Esophagus muscularis mucosa (tissue), 4 donors: ENCODE results near the gene CACYBP. TPM values are rescaled to one million over a fixed set of nuclear protein-coding genes. Genes with fewer than 3 reads are reported as not detected.

Experiments used
- DNase-seq: peaks from one replicate; pipeline ENCODE4 v3.0.0-alpha.2; 2017; ENCODE audit errors: extremely low spot score
- H3K27ac ChIP-seq, 4 donors: fragments of 200-600 bp; sonication (generic); replicated peaks in 1 of 4; 1 replicate in 3 of 4; 2 replicates in 1 of 4; pipeline ENCODE4 v1.5.1; 2016 to 2019; ENCODE audit warnings: mild to moderate bottlenecking in 1 of 4
- H3K27me3 ChIP-seq, 4 donors: fragments of 200-600 bp; sonication (generic); one replicate each; pipeline versions ENCODE4 v1.5.1 to v1.6.0; 2016 to 2019
- H3K36me3 ChIP-seq, 4 donors: fragments of 200-600 bp; sonication (generic); one replicate each; pipeline ENCODE4 v1.5.1; 2016 to 2019
- H3K4me1 ChIP-seq, 4 donors: fragments of 200-600 bp; sonication (generic); one replicate each; pipeline ENCODE4 v1.5.1; 2016 to 2019
- H3K4me3 ChIP-seq, 4 donors: fragments of 200-600 bp; sonication (generic); 1 replicate in 2 of 4; 2 replicates in 2 of 4; pipeline ENCODE4 v1.5.1; 2016 to 2019; ENCODE audit warnings: mild to moderate bottlenecking in 4 of 4, moderate library complexity in 1 of 4
- H3K9me3 ChIP-seq, 4 donors: fragments of 200-600 bp; sonication (generic); 1 replicate in 3 of 4; 2 replicates in 1 of 4; pipeline ENCODE4 v1.5.1; 2016 to 2019
- CTCF ChIP-seq, 3 experiments: fragments of 200-600 bp in 2 of 3; fragments of 450-650 bp in 1 of 3; sonication (generic) in 2 of 3; IDR thresholded peaks; one replicate each; pipeline ENCODE4 v1.5.1; 2017 to 2019; ENCODE audit warnings: antibody characterized with exemption in 3 of 3, mild to moderate bottlenecking in 2 of 3, moderate library complexity in 1 of 3
- EP300 ChIP-seq: sonication (generic); formaldehyde crosslinking; IDR thresholded peaks from one replicate; pipeline ENCODE4 v1.6.1; 2017; ENCODE audit warnings: antibody characterized with exemption
- POLR2A ChIP-seq: fragments of 450-650 bp; IDR thresholded peaks from one replicate; pipeline ENCODE4 v1.6.1; 2017; ENCODE audit warnings: antibody characterized with exemption, moderate library complexity, mild to moderate bottlenecking, low read depth
- POLR2AphosphoS5 ChIP-seq, 2 donors: sonication (generic); formaldehyde crosslinking; IDR thresholded peaks; one replicate each; pipeline ENCODE4 v1.6.1; 2017; ENCODE audit warnings: antibody characterized with exemption in 2 of 2
- WGBS: methylation state at CpG from one replicate; pipeline ENCODE4 v1.1.5; 2018; 5-methylcytosine and 5-hydroxymethylcytosine counted together
- intact Hi-C: fragments of 100-400 bp; cut with DNase I; formaldehyde crosslinking; loops from one replicate; pipeline ENCODE4 v1.15.1; 2023
- total RNA-seq, 4 donors: library from RNA; depleted of rRNA; stranded (reverse); fragments of >200 nt; gene quantifications; one replicate each; pipeline versions ENCODE4 v1.1.0 to v1.2.1, GENCODE V29; 2016

CACYBP gene
- total RNA-seq, 4 donors from 2014 or later, result 48.5 to 125 (median 94.7) TPM

- peak overlapping the region in 1 of 4 donors; percentile 9 for H3K27ac ChIP-seq
- intact Hi-C loops, result no loop called here
- no peaks in the 10 kb centered on the region for H3K27me3 ChIP-seq
- no peaks in the 10 kb centered on the region for H3K36me3 ChIP-seq
- no peak for TF ChIP-seq POLR2AphosphoS5 (IDR thresholded peaks at IDR 0.05)
- TF ChIP-seq CTCF (IDR thresholded peaks at IDR 0.05), result no peak
- no peak for TF ChIP-seq POLR2A
- H3K4me3 ChIP-seq, result no peak overlapping the region
- H3K4me1 ChIP-seq, result peaks cover 11 to 32% (median 25%) of the 10 kb centered on the region in 4 donors
- H3K9me3 ChIP-seq, result no peaks in the 10 kb centered on the region
- DNase-seq, result no peak
- 98% methylated on average over 3 of the region's 3 CpGs for WGBS
These were observed 2.7 kb upstream of the CACYBP start for GRCh38 chr1:174997041-174997440.

GRCh38 chr1:174998569-174999215 is 1.1 kb upstream of the CACYBP start:
- peak; percentile 62 to 81 (median 75) for TF ChIP-seq CTCF (IDR thresholded peaks at IDR 0.05)
- TF ChIP-seq POLR2AphosphoS5 (IDR thresholded peaks at IDR 0.05), result no peak
- TF ChIP-seq EP300, result peak; percentile 2
- no peak for TF ChIP-seq POLR2A
- Histone ChIP-seq H3K9me3 (no peaks in the 10 kb centered on the region), H3K4me1 (peaks cover 11 to 48% (median 41%) of the 10 kb centered on the region in 4 donors), H3K36me3 (no peaks in the 10 kb centered on the region), H3K27me3 (no peaks in the 10 kb centered on the region), H3K27ac (peak overlapping the region; percentile 94 to 96 (median 95)), H3K4me3 (peak overlapping the region; percentile 86 to 95 (median 92))
- DNase-seq, result no peak
- 9% methylated on average over 19 of the region's 19 CpGs for WGBS
- intact Hi-C loops, result no loop called here

GRCh38 chr1:174999216-174999935 is 371 bp upstream of the CACYBP start:
- DNase-seq, result peak; percentile 99
- H3K9me3 ChIP-seq, result no peaks in the 10 kb centered on the region
- WGBS, result under 1% methylated on average over 42 of the region's 58 CpGs
- intact Hi-C loops, result no loop called here
- H3K4me1 ChIP-seq, result peaks cover 11 to 51% (median 43%) of the 10 kb centered on the region in 4 donors
- no peaks in the 10 kb centered on the region for H3K36me3 ChIP-seq
- TF ChIP-seq CTCF (IDR thresholded peaks at IDR 0.05), result no peak
- peak; percentile 95 to 98 for TF ChIP-seq POLR2AphosphoS5 (IDR thresholded peaks at IDR 0.05)
- TF ChIP-seq EP300, result no peak
- peak; percentile 85 for TF ChIP-seq POLR2A
- peak overlapping the region; percentile 86 to 95 (median 92) for H3K4me3 ChIP-seq
- H3K27me3 ChIP-seq, result no peaks in the 10 kb centered on the region
- peak overlapping the region; percentile 94 to 96 (median 95) for H3K27ac ChIP-seq

- Histone ChIP-seq H3K36me3 (peaks cover 0 to 13% (median 4%) of the 10 kb centered on the region in 4 donors), H3K9me3 (no peaks in the 10 kb centered on the region), H3K4me1 (peaks cover 11 to 51% (median 43%) of the 10 kb centered on the region in 4 donors), H3K4me3 (peak overlapping the region; percentile 86 to 95 (median 92)), H3K27me3 (no peaks in the 10 kb centered on the region), H3K27ac (peak overlapping the region; percentile 94 to 96 (median 95))
- DNase-seq, result no peak
- TF ChIP-seq POLR2AphosphoS5 (IDR thresholded peaks at IDR 0.05) (no peak), EP300 (no peak), POLR2A (no peak), CTCF (IDR thresholded peaks at IDR 0.05) (no peak)
- intact Hi-C loops, result no loop called here
- WGBS, result 7% methylated on average over 5 of the region's 5 CpGs
These were observed 995 bp downstream of the CACYBP start for GRCh38 chr1:175000697-175001187.
